Fibroblast of skin of back (primary cell): Measurements from ENCODE around the gene TAF10.

Source experiments
- DNase-seq: peaks from one replicate; pipeline ENCODE4 v3.0.0-alpha.2; 2013

Gene TAF10

DNA sequence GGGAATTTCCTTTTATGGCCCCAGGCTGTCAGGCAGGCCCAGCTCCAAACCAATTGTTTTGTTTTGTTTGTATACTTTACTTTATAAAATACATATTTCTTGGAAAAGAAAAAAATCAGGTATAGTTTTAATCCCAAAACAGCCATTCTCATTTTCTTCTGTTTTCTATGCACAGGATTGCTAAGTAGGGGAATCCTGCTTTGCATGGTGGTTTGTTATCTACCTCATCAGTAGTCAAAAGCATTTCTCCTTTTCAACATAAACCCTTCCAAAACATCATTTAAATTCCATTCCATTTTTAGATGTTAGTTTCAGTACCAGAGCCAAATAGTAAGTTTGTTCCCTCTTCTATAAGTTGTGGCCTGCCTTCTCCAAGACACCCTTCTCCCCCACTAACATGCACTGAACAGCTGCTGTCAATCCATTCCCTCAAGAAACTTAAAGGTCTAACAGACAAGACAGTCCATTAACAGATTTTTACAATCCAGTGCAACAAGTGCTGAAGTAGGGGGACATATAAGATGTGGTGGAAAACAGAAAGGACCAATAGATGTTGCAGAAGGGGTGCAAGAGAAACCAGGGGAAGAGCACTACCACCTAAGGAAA lies 4.7 kb downstream of the TAF10 start:
- DNase-seq: peak; percentile 47

GRCh38 chr11:6606471-6607189 lies 5.4 kb downstream of the TAF10 start:
- peak; percentile 96 for DNase-seq

- no peak for DNase-seq
These were observed 7.2 kb downstream of the TAF10 start for GRCh38 chr11:6604790-6605189.

GRCh38 chr11:6604081-6604626 lies 7.9 kb downstream of the TAF10 start:
- peak; percentile 66 for DNase-seq

GRCh38 chr11:6603287-6604080 lies 8.5 kb downstream of the TAF10 start, which contains the start of the genes ILK and RRP8:
Gene ILK (plus strand): TSS chr11:6603774. CDS start chr11:6604272, 498 bp downstream.
Gene RRP8 (minus strand): TSS chr11:6603616. CDS start chr11:6603502, 114 bp downstream.
- peak; percentile 90 for DNase-seq

GRCh38 chr11:6602096-6602940 lies 9.7 kb downstream of the TAF10 start:
- DNase-seq: no peak

- DNase-seq: no peak
These were observed 11.0 kb downstream of the TAF10 start for GRCh38 chr11:6601041-6601461.

GRCh38 chr11:6599881-6600390 lies 12.1 kb downstream of the TAF10 start:
- no peak for DNase-seq

DNA sequence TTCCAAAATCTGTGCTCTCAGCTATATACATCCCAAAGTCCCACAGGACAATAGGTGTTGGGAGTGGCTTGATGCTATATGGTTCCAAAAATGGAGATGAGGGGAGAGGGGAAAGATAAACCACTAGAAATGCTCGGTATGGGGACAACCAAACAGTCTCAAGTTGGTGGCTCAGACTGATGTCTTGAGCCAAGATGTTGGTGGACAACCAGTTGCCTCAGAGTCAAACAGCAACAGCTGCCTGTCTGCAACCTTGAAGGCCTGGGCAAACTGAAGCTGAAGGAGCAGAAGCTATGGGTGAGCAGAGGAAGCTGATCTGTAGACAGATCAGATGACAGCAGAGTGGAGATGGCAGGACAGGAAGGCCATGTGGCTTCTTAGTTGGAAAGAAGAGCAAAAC lies 12.6 kb downstream of the TAF10 start:
- no peak for DNase-seq

GRCh38 chr11:6598555-6598954 lies 13.5 kb downstream of the TAF10 start:
- no peak for DNase-seq

- no peak for DNase-seq
These were observed 15.7 kb downstream of the TAF10 start for GRCh38 chr11:6596239-6596877.

DNA sequence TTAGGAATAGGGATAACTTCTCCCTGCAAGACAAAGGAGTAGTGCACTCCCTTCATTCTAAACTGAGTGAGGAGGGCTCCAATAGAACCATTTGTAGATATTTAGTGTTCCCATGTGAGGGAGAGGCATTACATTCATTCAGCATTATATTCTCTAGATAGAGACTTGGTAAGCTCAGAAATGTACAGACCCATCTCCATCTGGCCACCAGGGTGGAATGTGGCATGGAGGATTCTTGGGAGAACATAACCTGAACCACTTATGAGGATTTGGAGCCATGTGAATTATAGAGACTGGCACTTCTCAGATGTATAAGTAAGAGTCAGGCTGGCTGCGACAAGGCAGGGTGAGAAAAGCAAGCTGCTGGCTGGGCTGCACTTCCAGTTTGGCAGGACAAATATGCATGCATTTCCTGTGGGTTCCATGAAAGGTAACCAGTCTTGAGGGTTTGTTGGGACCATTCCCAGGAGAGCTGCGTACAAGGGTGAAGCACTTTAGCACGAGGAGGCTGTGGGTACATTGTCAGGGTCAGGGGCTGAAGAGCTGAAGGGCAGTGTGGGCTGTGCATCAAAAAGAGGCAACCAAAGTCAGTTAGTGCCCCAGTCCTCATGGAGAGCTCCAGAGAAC lies 17.8 kb downstream of the TAF10 start:
- no peak for DNase-seq

- DNase-seq: no peak
These were observed 24.0 kb downstream of the TAF10 start for GRCh38 chr11:6588018-6588417.

DNA sequence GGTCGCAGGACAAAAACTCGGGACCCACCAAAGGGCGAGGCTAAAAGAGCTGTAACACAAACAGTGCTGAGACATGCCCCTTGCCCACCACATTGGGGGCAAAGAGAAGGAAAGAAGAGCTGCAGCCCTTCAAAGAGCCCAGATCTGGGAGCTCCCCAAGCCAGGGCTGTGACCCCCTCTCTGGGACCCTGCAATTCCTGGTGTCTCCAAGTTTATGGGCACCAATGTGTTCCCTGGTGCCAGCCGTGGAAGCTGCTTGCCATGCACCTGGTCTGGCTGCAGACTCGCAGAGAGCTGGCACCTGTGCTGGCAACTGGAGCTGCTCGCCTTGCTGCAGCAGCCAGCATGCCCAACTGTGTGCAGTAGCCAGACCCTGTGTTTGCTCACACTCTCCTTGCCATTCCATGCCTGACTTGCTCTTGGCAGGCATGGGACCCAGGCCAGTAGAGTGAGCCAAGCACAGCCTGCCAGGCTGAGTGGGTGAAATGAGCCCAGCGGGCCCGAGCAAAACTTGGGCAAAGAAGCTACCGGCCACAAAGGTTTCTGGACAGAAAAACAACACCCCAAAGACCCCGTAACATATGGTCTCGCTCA lies 24.6 kb downstream of the TAF10 start:
- no peak for DNase-seq

- DNase-seq: peak; percentile 38
These were observed 25.3 kb downstream of the TAF10 start for GRCh38 chr11:6586434-6587359.

DNA sequence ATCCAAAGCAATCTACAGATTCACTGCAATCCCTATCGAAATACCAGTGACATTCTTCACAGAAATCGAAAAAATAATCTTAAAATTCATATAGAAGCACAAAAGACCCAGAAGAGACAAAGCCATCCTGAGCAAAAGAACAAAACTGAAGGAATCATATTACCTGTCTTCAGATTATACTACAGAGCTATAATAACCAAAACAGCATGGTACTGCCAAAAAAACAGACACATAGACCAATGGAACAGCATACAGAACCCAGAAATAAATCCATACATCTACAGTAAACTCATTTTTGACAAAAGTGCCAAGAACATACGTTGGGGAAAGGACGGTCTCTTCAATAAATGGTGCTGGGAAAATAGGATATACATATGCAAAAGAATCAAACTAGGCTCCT lies 27.5 kb downstream of the TAF10 start:
- no peak for DNase-seq

GRCh38 chr11:6583584-6583983 lies 28.4 kb downstream of the TAF10 start:
- DNase-seq: no peak

DNA sequence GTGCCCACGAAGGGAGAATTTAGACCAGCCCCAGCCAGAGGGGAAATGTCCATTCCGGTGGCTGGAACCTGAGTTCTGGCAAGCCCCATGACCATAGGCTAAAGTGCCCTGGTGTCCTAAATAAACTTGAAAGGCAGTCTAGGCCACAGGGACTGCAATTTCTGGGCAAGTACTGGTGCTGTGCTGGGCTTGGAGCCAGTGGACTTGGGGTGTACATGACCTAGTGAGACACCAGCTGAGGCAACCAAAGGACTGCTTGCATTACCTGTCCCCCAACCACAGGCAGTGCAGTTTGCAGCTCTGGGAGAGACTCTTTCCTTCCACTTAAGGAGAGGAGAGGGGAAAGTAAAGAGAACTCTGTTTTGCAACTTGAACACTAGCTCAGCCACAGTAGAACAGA lies 32.3 kb downstream of the TAF10 start:
- no peak for DNase-seq

DNA sequence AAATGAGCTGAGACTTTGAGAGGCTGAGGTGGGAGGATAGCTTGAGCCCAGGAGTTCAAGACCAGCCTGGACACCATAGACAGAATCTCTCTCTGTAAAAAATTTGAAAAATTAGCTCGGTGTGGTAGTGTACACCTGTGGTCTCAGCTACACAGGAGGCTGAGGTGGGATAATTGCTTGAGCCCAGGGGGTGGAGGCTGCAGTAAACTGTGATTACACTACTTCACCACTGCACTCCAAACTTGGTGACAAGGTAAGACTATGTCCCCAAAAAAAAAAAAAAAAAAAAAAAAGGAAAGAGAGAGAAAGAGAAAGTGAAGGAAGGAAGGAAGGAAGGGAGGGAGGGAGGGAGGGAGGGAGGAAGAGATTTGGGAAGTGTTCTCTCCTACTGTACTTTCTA lies 33.9 kb downstream of the TAF10 start:
- DNase-seq: no peak
